ENCODE measurements around the gene CERS6. TPM values are rescaled to one million over a fixed set of nuclear protein-coding genes. Genes with fewer than 3 reads are reported as not detected.

Gene CERS6
- total RNA-seq, 4 donors from 2014 or later, result 17.6 to 31.1 (median 24.1) TPM

DNA sequence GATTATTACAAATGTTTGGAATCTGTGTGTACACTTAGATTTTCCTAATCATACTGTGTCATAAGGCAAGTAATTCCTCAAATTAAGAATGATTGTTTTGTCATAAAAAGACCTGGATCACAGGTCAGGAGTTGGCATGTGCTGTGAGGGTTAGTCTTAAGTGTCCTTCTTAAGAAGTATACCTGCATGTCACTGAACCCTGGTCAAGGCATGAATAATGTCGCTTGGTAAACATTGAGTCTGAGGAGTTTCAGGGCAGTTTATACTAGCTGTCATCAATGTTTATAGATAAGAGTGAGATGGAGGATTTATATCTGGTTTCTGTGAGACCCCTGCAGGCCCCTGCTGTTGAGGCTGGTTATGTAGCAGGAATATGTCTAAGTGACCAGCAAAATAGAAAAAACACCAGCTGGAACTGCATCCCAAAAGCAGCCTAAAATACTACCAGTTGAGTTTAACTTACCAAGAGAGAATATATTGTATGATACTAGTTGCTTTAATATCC is 234.4 kb downstream of the CERS6 start:
- no peak for DNase-seq
- H3K4me3 ChIP-seq, result no peak overlapping the region
- TF ChIP-seq, protein P1, sequence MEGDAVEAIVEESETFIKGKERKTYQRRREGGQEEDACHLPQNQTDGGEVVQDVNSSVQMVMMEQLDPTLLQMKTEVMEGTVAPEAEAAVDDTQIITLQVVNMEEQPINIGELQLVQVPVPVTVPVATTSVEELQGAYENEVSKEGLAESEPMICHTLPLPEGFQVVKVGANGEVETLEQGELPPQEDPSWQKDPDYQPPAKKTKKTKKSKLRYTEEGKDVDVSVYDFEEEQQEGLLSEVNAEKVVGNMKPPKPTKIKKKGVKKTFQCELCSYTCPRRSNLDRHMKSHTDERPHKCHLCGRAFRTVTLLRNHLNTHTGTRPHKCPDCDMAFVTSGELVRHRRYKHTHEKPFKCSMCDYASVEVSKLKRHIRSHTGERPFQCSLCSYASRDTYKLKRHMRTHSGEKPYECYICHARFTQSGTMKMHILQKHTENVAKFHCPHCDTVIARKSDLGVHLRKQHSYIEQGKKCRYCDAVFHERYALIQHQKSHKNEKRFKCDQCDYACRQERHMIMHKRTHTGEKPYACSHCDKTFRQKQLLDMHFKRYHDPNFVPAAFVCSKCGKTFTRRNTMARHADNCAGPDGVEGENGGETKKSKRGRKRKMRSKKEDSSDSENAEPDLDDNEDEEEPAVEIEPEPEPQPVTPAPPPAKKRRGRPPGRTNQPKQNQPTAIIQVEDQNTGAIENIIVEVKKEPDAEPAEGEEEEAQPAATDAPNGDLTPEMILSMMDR (IDR thresholded peaks at IDR 0.05), result no peak
- TF ChIP-seq POLR2A (IDR thresholded peaks at IDR 0.05), result no peak
- 79 to 85% methylated on average over 1 of the region's 1 CpG for WGBS, 2 donors
- H3K27ac ChIP-seq, result no peak overlapping the region
- peaks cover 0 to 9% (median 0%) of the 10 kb centered on the region in 3 donors for H3K36me3 ChIP-seq
- intact Hi-C loops (cut with DNase I), result no loop called here
- no peaks in the 10 kb centered on the region for H3K4me1 ChIP-seq
- H3K27me3 ChIP-seq, result no peaks in the 10 kb centered on the region
- H3K9me3 ChIP-seq, result no peaks in the 10 kb centered on the region

DNA sequence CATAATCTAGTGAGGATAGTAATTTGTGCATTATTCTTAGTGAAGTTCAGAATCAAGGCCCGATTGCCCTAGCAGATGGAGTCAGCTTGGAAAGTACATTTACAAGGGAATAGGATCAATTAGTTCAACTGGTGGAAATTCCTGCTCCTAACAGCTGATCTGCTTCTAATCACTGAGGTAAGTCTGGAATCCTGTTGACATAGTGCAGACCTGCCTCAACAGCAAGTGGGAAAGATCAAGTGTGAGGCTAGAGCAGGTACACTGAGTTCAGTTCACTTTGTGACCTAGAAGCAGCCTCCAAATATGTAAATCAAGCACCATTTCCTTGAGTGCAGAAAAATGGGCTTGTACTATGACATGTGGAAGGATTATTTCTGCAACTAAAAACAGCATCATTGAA is 235.1 kb downstream of the CERS6 start:
- DNase-seq, result no peak
- Histone ChIP-seq H3K4me3 (no peak overlapping the region), H3K36me3 (peaks cover 0 to 17% (median 0%) of the 10 kb centered on the region in 3 donors), H3K4me1 (no peaks in the 10 kb centered on the region), H3K27me3 (no peaks in the 10 kb centered on the region), H3K27ac (no peak overlapping the region), H3K9me3 (no peaks in the 10 kb centered on the region)
- intact Hi-C loops (cut with DNase I), result no loop called here
- TF ChIP-seq, protein P1 (IDR thresholded peaks at IDR 0.05), result no peak
- no peak for TF ChIP-seq POLR2A (IDR thresholded peaks at IDR 0.05)
- WGBS, 2 donors, result 86% methylated on average over 1 of the region's 1 CpG; no CpG with 5 or more reads in 1 of the 2 donors

DNA sequence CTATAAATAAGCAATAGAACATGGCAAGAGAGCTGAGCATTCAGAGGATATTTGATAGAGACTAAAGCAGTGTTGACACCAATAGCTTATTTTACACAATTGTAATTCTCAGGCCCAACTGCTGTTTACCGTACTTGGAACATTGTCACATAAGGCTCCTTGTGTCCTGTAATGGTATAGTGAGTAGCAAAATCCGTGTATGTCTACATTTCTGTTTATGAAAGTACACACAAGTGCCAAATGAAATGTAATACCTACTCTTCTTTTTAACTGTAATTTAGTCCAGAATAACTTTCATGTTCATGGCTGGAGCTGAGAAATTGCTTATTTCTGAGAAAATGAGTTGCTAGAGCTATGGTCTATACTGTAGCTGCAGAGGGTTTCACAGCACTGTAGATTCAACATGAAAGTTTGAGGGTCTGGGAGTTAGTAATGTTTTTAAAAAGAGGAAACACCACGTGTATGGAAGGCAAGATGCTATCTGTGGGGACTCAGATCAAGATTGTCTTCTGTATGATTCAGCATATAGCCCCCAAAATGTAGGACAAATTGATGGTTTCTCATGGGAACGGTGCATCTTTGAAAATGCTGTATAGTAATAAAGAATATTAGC is 236.2 kb downstream of the CERS6 start:
- Histone ChIP-seq H3K4me3 (no peak overlapping the region), H3K36me3 (peaks cover 0 to 27% (median 0%) of the 10 kb centered on the region in 3 donors), H3K9me3 (no peaks in the 10 kb centered on the region), H3K27me3 (no peaks in the 10 kb centered on the region), H3K27ac (no peak overlapping the region), H3K4me1 (no peaks in the 10 kb centered on the region)
- no peak for TF ChIP-seq POLR2A (IDR thresholded peaks at IDR 0.05)
- TF ChIP-seq, protein P1 (IDR thresholded peaks at IDR 0.05), result no peak
- no peak for DNase-seq
- WGBS, 2 donors, result 67 to 84% methylated on average over 4 of the region's 4 CpGs
- intact Hi-C loops (cut with DNase I), result no loop called here

DNA sequence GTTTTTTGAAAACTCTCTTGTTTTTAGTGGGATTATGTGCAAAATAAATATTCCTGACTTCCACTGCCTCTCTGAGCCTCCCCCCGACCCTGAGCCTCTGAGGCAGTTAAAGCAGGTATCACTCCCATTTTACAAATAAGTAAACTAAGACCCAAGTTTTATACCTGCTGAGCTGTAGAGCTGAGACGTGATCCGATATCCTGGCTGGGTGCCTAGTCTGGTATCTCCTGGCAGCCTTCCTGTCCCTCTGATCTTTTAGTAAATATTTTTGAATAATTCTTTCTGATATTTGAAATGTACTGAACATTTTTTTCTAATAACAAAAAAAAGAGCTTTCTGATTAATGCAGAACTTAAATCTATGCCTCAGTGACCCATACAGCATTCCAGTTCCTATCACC is 238.1 kb downstream of the CERS6 start:
- intact Hi-C loops (cut with DNase I), result no loop called here
- H3K4me3 ChIP-seq, result no peak overlapping the region
- peaks cover 0 to 27% (median 0%) of the 10 kb centered on the region in 3 donors for H3K36me3 ChIP-seq
- 59 to 71% methylated on average over 3 of the region's 3 CpGs for WGBS, 2 donors
- H3K27ac ChIP-seq, result no peak overlapping the region
- TF ChIP-seq, protein P1 (IDR thresholded peaks at IDR 0.05), result no peak
- no peak for TF ChIP-seq POLR2A (IDR thresholded peaks at IDR 0.05)
- no peaks in the 10 kb centered on the region for H3K9me3 ChIP-seq
- H3K27me3 ChIP-seq, result no peaks in the 10 kb centered on the region
- no peak for DNase-seq
- peaks cover 0 to 5% (median 0%) of the 10 kb centered on the region in 3 donors for H3K4me1 ChIP-seq

DNA sequence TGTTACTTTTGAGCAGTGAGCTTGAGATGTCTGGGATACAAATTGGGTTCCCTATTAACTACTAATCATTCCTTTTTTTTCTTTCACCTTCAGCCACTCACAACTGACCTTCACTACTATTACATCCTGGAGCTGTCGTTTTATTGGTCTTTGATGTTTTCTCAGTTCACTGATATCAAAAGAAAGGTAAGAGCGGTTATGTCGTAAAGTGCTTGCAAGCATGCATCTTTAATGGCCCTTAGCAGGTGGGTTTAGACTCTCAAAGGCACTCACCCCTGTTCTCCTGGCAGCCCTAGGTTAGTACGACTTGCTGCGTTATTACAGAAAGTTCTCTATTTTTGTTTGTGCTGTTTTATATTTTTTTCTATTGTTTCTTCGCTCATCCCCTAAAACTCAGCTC is 238.8 kb downstream of the CERS6 start:
- TF ChIP-seq, protein P1 (IDR thresholded peaks at IDR 0.05), result no peak
- Histone ChIP-seq H3K9me3 (no peaks in the 10 kb centered on the region), H3K36me3 (peaks cover 0 to 27% (median 0%) of the 10 kb centered on the region in 3 donors), H3K4me3 (no peak overlapping the region), H3K27ac (no peak overlapping the region), H3K4me1 (peaks cover 0 to 10% (median 0%) of the 10 kb centered on the region in 3 donors), H3K27me3 (no peaks in the 10 kb centered on the region)
- intact Hi-C loops (cut with DNase I), result no loop called here
- DNase-seq, result no peak
- 86 to 90% methylated on average over 6 of the region's 6 CpGs for WGBS, 2 donors

Measured in esophagus squamous epithelium (tissue), 5 donors.